Thoracic aorta (tissue), 2 donors: Measurements from ENCODE around the gene GAD2. TPM values are rescaled to one million over a fixed set of nuclear protein-coding genes. Genes with fewer than 3 reads are reported as not detected.

Source experiments
- ATAC-seq: fragments of 150-250 bp; one replicate; pipeline ENCODE4 v1.8.0; 2017; ENCODE audit warnings: low read depth; ENCODE audit not compliant: insufficient number of reproducible peaks, low FRiP score
- DNase-seq: peaks from one replicate; pipeline ENCODE4 v3.0.0-alpha.2; 2020; ENCODE audit warnings: low spot score
- H3K27ac ChIP-seq, 2 donors: fragments of 200-600 bp; sonication (generic); 1 replicate in 1 of 2; 2 replicates in 1 of 2; pipeline ENCODE4 v1.5.1; 2016; ENCODE audit warnings: mild to moderate bottlenecking in 2 of 2, moderate library complexity in 2 of 2
- H3K27me3 ChIP-seq: fragments of 200-600 bp; sonication (generic); replicated peaks from 2 replicates; pipeline ENCODE4 v1.6.0; 2016; ENCODE audit warnings: mild to moderate bottlenecking; ENCODE audit not compliant: insufficient read depth
- H3K36me3 ChIP-seq: fragments of 200-600 bp; sonication (generic); one replicate; pipeline ENCODE4 v1.5.1; 2016
- H3K4me1 ChIP-seq, 2 donors: fragments of 200-600 bp; sonication (generic); 1 replicate in 1 of 2; 2 replicates in 1 of 2; pipeline versions ENCODE4 v1.5.1 to v1.6.0; 2016; ENCODE audit warnings: low read depth in 2 of 2, mild to moderate bottlenecking in 1 of 2; ENCODE audit not compliant: control insufficient read depth in 1 of 2
- H3K4me3 ChIP-seq: fragments of 200-600 bp; sonication (generic); 2 replicates; pipeline ENCODE4 v1.5.1; 2016; ENCODE audit warnings: mild to moderate bottlenecking
- H3K9me3 ChIP-seq: fragments of 200-600 bp; sonication (generic); 2 replicates; pipeline ENCODE4 v1.5.1; 2016
- total RNA-seq, 2 donors: library from RNA; depleted of rRNA; stranded (reverse); fragments of >200 nt; gene quantifications; one replicate each; pipeline versions ENCODE4 v1.1.0 to v1.2.3, GENCODE V29; 2016
- TF ChIP-seq, protein P1 (sequence below): fragments of 200-600 bp; sonication (generic); IDR thresholded peaks from one replicate; pipeline ENCODE4 v1.5.1; 2019; ENCODE audit warnings: antibody characterized with exemption

The GAD2 gene
- total RNA-seq, 2 donors from 2014 or later: not detected

DNA sequence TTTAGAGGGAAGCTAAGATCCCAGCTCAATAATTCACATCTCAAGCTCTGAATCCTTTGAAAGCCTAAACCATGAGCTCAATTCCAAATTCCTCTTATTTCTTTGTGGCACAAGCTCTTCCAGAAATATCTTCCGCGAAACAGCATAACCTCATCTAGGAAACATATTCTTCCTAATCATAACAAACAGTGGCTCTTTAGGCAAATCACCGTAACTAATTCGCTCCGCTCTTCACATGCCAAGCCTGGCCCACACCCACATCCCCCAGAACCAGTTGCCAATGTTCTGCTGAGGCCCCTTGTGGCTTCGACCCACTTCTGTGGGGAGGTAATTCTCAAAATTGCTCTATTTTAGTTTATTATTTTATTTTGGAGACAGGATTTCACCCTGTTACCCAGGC, 19.2 kb downstream of the GAD2 start:
- Histone ChIP-seq H3K27me3 (no peaks in the 10 kb centered on the region), H3K4me3 (no peak overlapping the region), H3K4me1 (no peaks in the 10 kb centered on the region), H3K9me3 (no peaks in the 10 kb centered on the region), H3K27ac (no peak overlapping the region), H3K36me3 (no peaks in the 10 kb centered on the region)
- ATAC-seq (no peak), DNase-seq (no peak)
- TF ChIP-seq, protein P1, sequence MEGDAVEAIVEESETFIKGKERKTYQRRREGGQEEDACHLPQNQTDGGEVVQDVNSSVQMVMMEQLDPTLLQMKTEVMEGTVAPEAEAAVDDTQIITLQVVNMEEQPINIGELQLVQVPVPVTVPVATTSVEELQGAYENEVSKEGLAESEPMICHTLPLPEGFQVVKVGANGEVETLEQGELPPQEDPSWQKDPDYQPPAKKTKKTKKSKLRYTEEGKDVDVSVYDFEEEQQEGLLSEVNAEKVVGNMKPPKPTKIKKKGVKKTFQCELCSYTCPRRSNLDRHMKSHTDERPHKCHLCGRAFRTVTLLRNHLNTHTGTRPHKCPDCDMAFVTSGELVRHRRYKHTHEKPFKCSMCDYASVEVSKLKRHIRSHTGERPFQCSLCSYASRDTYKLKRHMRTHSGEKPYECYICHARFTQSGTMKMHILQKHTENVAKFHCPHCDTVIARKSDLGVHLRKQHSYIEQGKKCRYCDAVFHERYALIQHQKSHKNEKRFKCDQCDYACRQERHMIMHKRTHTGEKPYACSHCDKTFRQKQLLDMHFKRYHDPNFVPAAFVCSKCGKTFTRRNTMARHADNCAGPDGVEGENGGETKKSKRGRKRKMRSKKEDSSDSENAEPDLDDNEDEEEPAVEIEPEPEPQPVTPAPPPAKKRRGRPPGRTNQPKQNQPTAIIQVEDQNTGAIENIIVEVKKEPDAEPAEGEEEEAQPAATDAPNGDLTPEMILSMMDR: no peak

DNA sequence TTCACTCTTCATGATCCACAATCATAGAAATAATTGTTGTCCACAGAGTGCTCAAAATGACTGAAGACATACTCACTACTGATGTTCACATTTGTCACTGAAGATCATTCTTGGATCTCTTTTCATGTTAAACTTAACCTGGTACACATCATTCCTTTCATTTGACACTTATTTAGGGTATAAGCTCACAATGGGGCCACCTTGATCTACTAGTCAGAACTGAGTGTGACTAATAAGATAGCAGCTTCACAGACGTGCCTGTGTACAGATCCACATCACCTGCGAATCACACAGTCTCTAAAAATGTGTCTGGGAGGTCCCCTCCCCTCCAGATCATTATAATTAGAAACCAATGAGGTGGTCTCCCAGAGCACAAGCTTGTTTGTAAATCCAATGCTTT, 21.8 kb downstream of the GAD2 start:
- DNase-seq: no peak
- H3K36me3 ChIP-seq: no peaks in the 10 kb centered on the region
- H3K9me3 ChIP-seq: no peaks in the 10 kb centered on the region
- H3K4me3 ChIP-seq: no peak overlapping the region
- TF ChIP-seq, protein P1: no peak
- no peaks in the 10 kb centered on the region for H3K27me3 ChIP-seq
- H3K27ac ChIP-seq: no peak overlapping the region
- H3K4me1 ChIP-seq: no peaks in the 10 kb centered on the region
- ATAC-seq: no peak

DNA sequence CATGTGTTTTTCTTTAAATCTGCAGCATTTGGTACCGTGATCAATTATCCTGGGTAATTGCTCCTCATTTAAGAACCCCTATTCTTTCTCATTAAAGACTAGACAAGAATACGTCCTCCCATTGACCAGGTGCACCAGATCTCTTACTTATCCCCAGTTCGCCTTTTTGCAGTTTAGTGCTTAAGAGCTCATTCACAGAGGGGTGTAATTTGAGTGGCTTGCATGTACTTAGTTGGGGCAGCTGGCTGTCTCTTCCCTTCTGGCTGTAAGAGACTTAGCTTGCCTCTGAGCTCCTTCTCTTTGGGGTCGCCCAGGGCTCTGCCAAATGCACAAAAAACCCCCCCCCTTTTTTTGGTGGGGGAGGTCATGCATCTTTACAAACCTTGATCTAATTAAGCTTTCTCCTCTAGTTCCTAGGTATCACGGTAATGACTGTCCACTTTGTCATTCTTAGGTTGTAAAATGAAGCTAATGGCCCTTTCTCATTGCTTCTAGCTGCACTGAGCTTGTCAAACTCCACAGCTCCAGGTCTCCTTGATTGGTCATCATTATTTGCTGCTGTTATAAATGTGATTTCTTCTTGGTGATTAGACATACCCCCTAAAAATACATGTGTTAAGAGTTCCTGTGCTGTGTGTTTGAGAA, 26.3 kb downstream of the GAD2 start:
- no peaks in the 10 kb centered on the region for H3K4me1 ChIP-seq
- no peak overlapping the region for H3K27ac ChIP-seq
- H3K27me3 ChIP-seq: no peaks in the 10 kb centered on the region
- TF ChIP-seq, protein P1: no peak
- H3K36me3 ChIP-seq: no peaks in the 10 kb centered on the region
- H3K9me3 ChIP-seq: no peaks in the 10 kb centered on the region
- H3K4me3 ChIP-seq: no peak overlapping the region
- DNase-seq (no peak), ATAC-seq (no peak)

DNA sequence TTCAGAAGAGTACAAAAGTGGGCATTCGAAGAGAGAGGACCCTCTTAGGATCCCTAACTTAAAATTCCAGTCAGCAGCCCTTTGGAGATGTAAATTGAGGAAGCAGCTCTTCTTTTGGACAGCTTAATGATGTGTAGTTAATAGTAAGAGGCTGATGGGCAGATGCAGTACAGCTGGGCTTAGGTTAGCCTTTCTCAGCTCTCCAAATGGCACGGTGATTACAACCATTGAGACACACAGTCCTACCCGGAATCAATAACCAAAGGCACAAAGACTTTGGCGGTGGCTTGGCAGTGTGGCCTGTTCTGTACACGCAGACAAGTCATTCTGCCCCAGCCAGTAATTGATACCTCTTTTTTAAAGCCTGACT, 26.8 kb downstream of the GAD2 start:
- H3K27me3 ChIP-seq: no peaks in the 10 kb centered on the region
- no peak overlapping the region for H3K27ac ChIP-seq
- no peaks in the 10 kb centered on the region for H3K4me1 ChIP-seq
- DNase-seq (no peak), ATAC-seq (no peak)
- TF ChIP-seq, protein P1: no peak
- H3K36me3 ChIP-seq: no peaks in the 10 kb centered on the region
- H3K4me3 ChIP-seq: no peak overlapping the region
- H3K9me3 ChIP-seq: no peaks in the 10 kb centered on the region

DNA sequence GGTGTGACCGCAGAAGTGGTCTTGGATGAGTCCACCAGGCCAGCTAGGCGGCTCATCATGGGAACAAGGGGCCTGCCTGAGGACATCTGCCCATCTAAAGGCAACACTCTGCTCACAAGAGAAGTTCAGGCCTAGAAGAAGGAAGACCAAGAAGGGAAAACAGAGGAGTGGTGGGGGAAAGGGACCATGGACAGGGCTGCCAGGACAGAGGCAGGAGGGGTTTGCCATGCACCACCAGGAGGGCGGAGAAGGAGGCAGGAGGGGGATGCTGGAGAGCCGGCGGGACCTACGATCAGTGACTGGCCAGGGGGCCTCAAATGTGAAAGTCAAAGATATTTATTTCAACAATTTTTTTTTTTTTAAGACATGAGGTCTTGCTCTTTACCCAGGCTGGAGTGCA, 33.1 kb downstream of the GAD2 start:
- H3K27ac ChIP-seq: no peak overlapping the region
- H3K4me1 ChIP-seq: no peaks in the 10 kb centered on the region
- DNase-seq (no peak), ATAC-seq (no peak)
- H3K4me3 ChIP-seq: no peak overlapping the region
- H3K36me3 ChIP-seq: no peaks in the 10 kb centered on the region
- H3K9me3 ChIP-seq: no peaks in the 10 kb centered on the region
- TF ChIP-seq, protein P1: no peak
- no peaks in the 10 kb centered on the region for H3K27me3 ChIP-seq
